Colonic mucosa (tissue), 4 donors: ENCODE data around the gene RAB30. TPM values are rescaled to one million over a fixed set of nuclear protein-coding genes. Genes with fewer than 3 reads are reported as not detected.
A peak's percentile ranks its signal among the peaks of the same experiment; 100 is the strongest.

Experiments
- DNase-seq: peaks from one replicate; pipeline ENCODE4 v3.0.0-alpha.2; 2020
- H3K27ac ChIP-seq: fragments of 200-600 bp; one replicate; pipeline ENCODE4 v1.8.0; 2021
- H3K27me3 ChIP-seq: fragments of 200-600 bp; one replicate; pipeline ENCODE4 v1.8.0; 2021
- H3K36me3 ChIP-seq: fragments of 200-600 bp; one replicate; pipeline ENCODE4 v1.8.0; 2021
- H3K4me1 ChIP-seq: fragments of 200-600 bp; one replicate; pipeline ENCODE4 v1.8.0; 2021; ENCODE audit warnings: mild to moderate bottlenecking
- H3K4me3 ChIP-seq: fragments of 200-600 bp; one replicate; pipeline ENCODE4 v1.8.0; 2021
- H3K9ac ChIP-seq, 2 donors: one replicate each; pipeline ENCODE4 v1.7.0; 2013; ENCODE audit warnings: control low read depth in 2 of 2, low read depth in 2 of 2, low read length in 2 of 2
- H3K9me3 ChIP-seq: fragments of 200-600 bp; one replicate; pipeline ENCODE4 v1.8.0; 2021
- CTCF ChIP-seq: fragments of 200-600 bp; IDR thresholded peaks from one replicate; pipeline ENCODE4 v1.8.0; 2022; ENCODE audit warnings: antibody characterized with exemption, mild to moderate bottlenecking
- intact Hi-C: fragments of 100-400 bp; cut with DNase I; formaldehyde crosslinking; loops from one replicate; pipeline ENCODE4 v1.14.1; 2022
- total RNA-seq, 2 donors: library from RNA; stranded (reverse); fragmentation: NEBNext Ultra II Directional in 1 of 2; extraction: Animal tissue kit (Norgen Biotek cat#: 25700) in 1 of 2; gene quantifications; one replicate each; pipeline ENCODE4 v1.2.1, GENCODE V29; 2021
- donor health status: healthy.
- donor health status: DM: no; HTN: no; CAD: no.
- donor health status: DM: no; HTN: no; CAD: no.

The RAB30 gene
- total RNA-seq, 2 donors from 2014 or later: 6.3 to 16.9 TPM

GRCh38 chr11:83070731-83071566 is 748 bp downstream of the RAB30 start:
- H3K9me3 ChIP-seq: no peaks in the 10 kb centered on the region
- no peaks in the 10 kb centered on the region for H3K36me3 ChIP-seq
- intact Hi-C loops: loop anchor here (5.0 to 10.0 kb wide), 2 partner anchors 81 to 124 kb away; partner anchors contain the start of gene ANKRD42
- no peak for TF ChIP-seq CTCF
- H3K27me3 ChIP-seq: no peaks in the 10 kb centered on the region
- DNase-seq: peak; percentile 46
- peaks cover 4% of the 10 kb centered on the region for H3K4me1 ChIP-seq
- H3K4me3 ChIP-seq: peak overlapping the region; percentile 73
- H3K9ac ChIP-seq: peak overlapping the region; percentile 69 to 91
- peak overlapping the region; percentile 84 for H3K27ac ChIP-seq

GRCh38 chr11:83070044-83070701 is 1.5 kb downstream of the RAB30 start:
- Histone ChIP-seq H3K27ac (peak overlapping the region; percentile 84), H3K9ac (peak overlapping the region; percentile 69 to 91), H3K9me3 (no peaks in the 10 kb centered on the region), H3K36me3 (no peaks in the 10 kb centered on the region), H3K27me3 (no peaks in the 10 kb centered on the region), H3K4me1 (peaks cover 4% of the 10 kb centered on the region), H3K4me3 (peak overlapping the region; percentile 73)
- intact Hi-C loops: loop anchor here (5.0 to 10.0 kb wide), 2 partner anchors 82 to 125 kb away; partner anchors contain the start of gene ANKRD42
- DNase-seq: no peak
- no peak for TF ChIP-seq CTCF

GRCh38 chr11:83069441-83070043 is 2.2 kb downstream of the RAB30 start:
- intact Hi-C loops: loop anchor here (5.0 to 10.0 kb wide), 2 partner anchors 83 to 125 kb away; partner anchors contain the start of gene ANKRD42
- Histone ChIP-seq H3K36me3 (no peaks in the 10 kb centered on the region), H3K4me3 (no peak overlapping the region), H3K4me1 (peaks cover 4% of the 10 kb centered on the region), H3K27ac (no peak overlapping the region), H3K9me3 (no peaks in the 10 kb centered on the region), H3K27me3 (no peaks in the 10 kb centered on the region), H3K9ac (no peak overlapping the region)
- DNase-seq: no peak
- no peak for TF ChIP-seq CTCF

- TF ChIP-seq CTCF: no peak
- intact Hi-C loops: no loop called here
- no peaks in the 10 kb centered on the region for H3K9me3 ChIP-seq
Observed at GRCh38 chr11:83068568-83068967, 3.1 kb downstream of the RAB30 start.

GRCh38 chr11:83064011-83064410 is 7.7 kb downstream of the RAB30 start:
- intact Hi-C loops: no loop called here
- H3K4me1 ChIP-seq: no peaks in the 10 kb centered on the region
- no peak for DNase-seq

More at GRCh38 chr11:83068568-83068967, 3.1 kb downstream of the RAB30 start:
- Histone ChIP-seq H3K27me3 (no peaks in the 10 kb centered on the region), H3K4me1 (peaks cover 4% of the 10 kb centered on the region), H3K4me3 (no peak overlapping the region), H3K9ac (no peak overlapping the region), H3K36me3 (no peaks in the 10 kb centered on the region), H3K27ac (no peak overlapping the region)
- DNase-seq: no peak

More at GRCh38 chr11:83064011-83064410, 7.7 kb downstream of the RAB30 start:
- Histone ChIP-seq H3K36me3 (no peaks in the 10 kb centered on the region), H3K9ac (no peak overlapping the region), H3K27me3 (no peaks in the 10 kb centered on the region), H3K27ac (peak overlapping the region; percentile 3), H3K9me3 (no peaks in the 10 kb centered on the region), H3K4me3 (no peak overlapping the region)
- no peak for TF ChIP-seq CTCF
